NCI-H526 (cell line): ENCODE data around the gene CEP70.
"Not testable (repeated sequence)": the region's sequence is repeated elsewhere in the genome, so short reads cannot be mapped to it uniquely, and the experiment has no call there.

ENCODE experiments used
- DNase-seq, 2 experiments: peaks; one replicate each; lab custom pipeline; 2025; lab: John Stamatoyannopoulos, UW

CEP70 gene

DNA sequence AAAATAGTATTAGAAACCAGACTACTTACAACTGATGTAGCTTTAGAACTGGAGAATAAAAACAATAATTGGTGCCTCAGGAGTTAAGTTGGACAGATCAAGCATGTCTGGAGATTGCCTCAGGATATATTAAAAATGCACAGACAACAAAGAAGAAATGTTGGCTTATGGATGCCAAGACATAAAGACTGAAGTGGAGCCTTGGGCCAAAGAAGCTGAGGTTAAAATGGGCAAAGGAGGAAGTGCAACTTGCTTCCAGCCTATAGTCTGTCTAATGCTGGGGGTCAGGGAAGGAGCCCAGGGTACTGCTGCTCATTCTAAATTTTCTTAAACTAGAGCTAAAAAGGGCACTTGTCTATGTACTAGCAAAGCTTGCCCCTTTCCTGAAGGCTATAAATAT is 82.1 kb downstream of the CEP70 start:
- no peak for DNase-seq

DNA sequence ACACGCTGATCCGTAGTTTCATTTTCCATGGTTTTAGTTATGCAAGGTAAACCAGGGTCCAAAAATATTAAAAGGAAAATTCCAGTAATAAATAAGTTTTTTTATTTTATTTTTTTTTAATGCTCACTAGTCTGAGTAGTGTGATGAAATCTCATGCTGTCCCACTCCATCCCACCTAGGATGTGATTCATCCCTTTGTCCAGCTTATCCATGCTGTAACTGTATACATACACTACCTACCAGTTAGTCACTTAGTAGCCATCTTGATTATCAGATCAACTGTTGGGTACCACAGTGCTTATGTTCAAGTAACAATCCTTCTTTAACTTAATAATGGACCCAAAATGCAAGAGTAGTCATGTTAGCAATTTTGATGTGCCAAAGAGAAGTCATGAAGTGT is 84.5 kb downstream of the CEP70 start:
- no peak for DNase-seq

DNA sequence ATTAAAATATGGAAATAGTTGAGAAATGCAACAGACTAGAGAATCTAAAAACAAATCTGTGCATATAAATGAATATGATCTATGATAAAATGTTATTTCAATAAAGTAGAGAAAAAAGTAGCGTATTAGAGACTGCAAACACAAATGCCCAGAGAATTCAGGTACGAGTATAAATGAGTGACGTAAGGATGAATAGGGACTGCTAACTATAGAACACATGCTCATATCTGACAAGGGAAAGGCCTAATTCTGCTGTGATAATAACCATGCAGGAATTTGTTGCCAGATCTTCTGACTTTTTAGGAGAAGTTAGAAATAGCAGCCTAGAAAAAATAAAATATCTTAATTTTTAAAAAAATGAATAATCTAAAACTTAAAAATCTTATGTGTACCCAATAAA is 86.5 kb downstream of the CEP70 start:
- DNase-seq = no peak

DNA sequence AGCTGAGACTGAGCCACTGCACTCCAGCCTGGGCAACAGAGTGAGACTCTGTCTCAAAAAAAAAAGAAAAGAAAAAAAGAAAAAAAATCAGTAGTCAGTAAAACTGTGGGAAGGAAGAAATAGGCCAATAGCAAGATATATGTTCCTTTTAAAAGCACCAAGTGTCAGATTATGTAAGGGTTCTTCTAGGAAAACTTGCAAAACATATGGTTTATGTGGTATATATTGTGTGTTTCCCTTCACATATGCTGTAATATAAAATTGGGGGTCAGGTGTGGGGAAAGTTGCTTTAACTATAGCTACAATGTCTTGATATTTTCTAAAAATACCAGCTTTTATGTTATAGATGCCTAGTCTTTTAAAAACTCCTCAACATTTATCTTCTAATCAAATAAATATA is 95.1 kb downstream of the CEP70 start:
- no peak for DNase-seq

DNA sequence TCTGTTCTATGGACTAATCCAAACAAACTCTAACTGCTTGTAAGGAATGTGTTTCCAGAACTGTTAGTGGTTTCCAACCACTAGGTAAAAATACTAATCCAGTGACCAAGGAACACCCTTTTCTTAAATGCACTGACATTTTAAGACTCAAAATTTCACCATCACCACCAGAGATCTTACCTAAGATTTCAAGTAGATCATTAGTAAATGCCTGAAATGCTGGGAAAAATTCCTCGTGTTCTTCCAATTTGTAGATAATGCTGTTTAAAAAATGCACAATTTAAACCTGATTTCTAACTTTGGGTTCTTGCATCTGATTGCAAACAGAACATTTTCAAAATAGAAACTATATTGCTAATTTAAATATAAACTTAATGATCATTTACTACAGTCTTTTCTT is 96.2 kb downstream of the CEP70 start:
- no peak for DNase-seq

DNA sequence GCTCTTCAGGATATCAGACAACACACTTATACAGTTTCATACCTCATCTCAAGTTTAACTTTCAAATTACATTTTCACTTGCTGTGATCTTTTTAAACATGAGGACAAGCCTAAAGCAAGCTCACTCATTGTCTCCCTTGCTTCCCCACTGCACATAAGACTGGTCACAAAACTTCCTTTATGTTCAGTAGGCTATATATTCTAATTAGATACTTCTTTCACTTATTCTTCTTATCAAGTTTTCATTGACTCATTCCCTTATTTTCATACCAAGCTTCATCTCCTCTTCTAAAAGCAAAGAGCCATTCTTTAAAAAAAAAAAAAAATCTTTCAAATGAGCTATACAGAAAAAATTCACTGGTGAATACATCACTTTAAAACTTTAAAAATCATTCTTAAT is 97.0 kb downstream of the CEP70 start:
- no peak for DNase-seq

DNA sequence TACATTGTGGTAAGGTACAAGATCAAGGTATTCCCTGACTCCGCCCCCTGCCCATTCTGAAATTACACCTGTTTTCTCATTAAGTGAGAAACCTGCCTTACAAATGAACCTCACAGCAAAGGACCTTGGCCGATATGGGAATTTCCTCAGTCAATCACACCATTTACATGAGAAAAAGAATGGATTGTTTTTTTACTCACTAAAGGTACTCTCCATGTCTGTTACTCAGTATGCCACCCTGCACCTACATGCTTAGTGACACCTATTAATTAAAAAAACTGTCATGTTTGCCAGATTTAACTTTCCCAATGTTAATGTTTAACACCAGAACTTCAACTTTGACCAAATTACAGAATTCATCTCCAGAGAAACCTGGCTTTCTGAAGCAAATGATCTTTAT is 97.6 kb downstream of the CEP70 start:
- DNase-seq = no peak

DNA sequence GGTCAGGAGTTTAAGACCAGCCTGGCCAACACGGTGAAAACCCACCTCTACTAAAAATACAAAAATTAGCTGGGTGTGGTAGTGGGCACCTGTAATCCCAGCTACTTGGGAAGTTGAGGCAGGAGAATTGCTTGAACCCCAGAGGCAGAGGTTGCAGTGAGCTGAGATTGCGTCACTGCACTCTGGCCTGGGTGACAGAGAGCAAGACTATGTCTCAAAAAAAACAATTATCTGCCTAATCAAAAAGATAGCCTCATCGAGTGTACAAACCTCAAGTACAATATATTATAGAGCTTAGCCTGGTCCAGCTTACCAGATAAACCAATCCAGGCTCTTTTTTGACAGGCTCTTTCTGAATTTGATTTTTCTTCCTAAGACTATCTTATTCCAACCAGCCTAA is 98.4 kb downstream of the CEP70 start:
- DNase-seq = not testable (repeated sequence)

DNA sequence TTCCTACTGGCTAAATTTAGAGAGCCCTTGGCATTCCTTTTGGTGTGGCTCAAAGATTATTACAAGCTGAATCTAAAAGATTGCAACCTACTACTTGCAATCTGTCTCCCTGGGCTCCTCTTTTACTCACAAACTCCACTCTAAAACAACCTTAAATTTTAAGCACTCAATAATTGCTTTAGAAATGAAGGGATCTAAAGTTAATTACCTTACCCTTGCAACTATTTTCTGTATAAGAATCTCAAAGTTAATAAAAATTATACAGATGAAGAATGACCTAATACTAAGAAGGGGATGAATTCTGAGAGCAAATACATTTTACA is 99.5 kb downstream of the CEP70 start:
- DNase-seq = no peak

DNA sequence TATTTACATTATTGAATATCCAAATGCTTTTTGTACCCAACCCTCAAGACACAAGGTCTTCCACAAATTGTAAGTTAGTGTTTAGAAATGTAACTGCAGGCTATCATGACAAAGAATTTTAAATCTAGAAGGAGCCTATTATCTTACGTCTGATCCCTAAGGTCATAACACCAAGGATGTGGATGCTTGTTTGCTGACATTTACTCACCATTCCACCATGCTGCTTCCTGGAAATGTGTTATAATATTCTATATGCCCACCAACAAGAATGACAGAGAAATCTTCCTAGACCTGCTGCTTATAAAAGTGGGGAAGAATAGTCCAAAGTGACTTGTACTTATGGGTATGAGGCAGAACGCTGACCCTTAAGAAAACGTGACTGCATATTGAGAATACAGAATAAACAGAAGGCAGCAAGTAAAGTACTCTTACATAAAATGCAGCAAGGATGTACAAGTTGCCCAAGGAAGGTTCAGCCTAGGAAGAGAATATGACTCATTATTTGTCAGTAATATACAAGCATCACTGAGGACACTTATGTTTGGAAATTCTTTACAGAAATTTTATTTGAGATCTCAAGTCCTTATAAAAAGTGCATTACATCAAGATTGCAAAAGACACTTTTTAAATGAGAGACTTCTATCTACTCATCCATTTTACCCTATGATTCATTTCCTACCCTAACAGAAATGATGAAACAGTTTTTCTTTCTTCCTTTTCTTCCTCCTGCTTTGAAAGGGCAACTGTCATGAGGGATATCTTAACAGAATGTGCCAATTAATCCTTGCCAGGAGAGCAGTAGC is 100.1 kb downstream of the CEP70 start:
- no peak for DNase-seq

DNA sequence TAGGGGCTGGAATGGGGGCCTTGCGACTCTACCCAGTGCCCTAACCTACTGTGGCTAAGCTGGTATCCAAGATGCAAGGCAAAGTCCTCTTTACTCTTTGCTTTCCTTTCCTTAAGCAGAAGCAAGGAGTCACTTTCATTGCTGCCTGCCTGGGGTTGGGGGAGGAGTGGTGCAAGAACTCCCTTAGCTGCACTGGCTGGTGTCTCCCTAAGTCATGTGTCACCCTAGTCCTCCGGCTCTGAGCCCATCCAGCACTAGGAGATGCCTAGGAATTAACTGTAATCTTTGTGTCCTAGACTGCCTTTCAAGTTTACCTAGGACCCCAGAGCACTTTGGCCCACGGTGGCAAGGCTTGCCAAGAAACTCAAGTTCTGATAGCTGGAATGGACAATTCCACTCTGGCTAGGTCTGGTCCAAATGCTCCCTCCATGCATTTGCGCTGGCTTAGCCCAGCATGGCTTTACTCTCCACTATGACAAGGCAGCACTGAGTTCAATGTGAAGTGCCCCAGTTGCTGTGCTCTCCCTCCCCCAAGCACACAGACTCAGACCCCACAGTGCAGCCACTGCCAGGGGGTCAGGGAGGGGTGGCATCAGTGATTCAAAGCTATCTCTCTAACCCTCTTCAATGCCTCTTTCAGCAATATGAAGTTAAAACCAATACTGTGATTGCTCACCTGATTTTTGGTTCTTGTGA is 100.9 kb downstream of the CEP70 start:
- DNase-seq = no peak

DNA sequence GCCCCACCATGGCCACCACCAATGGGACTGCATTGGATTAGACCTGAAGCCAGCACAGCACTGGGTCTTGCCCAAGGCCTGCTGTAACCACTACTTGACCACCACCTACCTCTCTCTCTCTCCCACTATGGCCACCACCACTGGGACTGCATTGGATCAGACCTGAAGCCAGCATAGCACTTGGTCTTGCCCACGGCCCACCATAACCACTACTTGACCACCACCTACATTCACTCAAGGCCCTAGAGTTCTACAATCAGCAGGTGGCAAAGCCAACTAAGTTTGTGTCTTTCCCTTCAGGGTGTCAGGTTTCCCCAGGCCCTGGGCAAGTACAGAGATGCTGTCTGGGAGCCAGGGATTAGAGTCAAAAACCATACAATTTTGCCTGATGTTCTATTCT is 102.1 kb downstream of the CEP70 start:
- DNase-seq = no peak

DNA sequence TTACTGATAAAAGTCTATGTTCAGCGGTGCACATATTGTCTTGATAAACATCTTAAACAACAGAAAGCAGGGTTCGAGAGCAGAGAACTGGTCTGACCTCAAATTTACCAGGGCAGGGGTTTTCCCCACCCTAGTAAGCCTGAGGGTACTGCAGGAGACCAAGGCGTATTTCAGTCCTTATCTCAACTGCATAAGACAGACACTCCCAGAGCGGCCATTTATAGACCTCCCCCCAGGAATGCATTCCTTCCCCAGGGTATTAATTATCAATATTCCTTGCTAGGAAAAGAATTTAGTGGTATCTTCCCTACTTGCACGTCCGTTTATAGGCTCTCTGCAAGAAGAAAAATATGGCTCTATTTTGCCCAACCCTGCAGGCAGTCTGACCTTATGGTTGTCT is 107.5 kb downstream of the CEP70 start:
- not testable (repeated sequence) for DNase-seq

DNA sequence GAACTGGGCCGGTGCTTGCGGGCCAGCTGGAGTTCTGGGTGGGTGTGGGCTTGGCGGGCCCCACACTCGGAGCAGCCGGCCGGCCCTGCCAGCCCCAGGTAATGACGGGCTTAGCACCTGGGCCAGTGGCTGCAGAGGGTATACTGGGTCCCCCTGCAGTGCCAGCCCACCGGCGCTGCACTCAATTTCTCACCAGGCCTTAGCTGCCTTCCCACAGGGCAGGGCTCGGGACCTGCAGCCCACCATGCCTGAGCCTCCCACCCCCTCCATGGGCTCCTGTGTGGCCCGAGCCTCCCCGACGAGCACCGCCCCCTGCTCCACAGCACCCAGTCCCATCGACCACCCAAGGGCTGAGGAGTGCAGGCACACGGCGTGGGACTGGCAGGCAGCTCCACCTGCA is 109.4 kb downstream of the CEP70 start:
- DNase-seq = not testable (repeated sequence)

DNA sequence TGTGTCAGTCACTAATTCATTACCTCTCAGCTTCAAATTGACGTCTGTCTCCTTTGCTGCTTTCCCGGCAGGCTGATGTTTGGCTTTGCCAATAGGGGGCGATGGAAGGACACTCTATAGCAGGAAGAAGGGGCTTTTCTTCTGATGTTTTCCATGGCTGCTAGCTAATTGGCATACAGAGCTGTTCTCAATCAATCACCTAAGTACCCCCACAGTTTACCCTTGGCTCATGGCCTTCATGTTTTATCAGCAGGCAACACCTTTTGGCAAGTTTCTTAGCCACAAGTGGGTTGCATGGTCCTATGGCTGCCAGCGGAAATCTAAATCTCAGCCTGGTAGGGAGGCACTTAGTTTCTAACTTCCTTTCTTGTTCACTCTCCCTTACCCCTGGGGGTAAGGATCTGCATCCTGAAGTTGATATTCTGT is 114.6 kb downstream of the CEP70 start:
- DNase-seq = peak; percentile 28 to 68

DNA sequence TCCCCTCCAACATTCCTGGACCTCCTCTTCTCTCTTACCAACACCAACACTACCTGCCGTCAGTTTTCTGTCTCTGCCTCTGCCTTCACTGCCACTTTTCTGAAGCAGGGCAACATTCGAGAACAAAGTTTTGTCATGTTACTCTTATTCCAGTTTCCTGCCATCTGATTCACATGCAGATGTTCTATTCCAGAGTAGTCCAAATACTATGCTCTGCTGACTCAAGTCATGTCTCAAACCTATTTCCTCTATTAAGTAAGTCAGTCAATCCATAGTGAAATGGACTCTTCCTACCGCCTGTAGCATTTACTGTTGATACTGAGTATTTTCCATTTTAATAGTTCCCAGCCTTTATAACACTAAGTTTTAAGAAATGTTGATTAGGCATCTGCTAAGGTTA is 116.3 kb downstream of the CEP70 start:
- no peak for DNase-seq

DNA sequence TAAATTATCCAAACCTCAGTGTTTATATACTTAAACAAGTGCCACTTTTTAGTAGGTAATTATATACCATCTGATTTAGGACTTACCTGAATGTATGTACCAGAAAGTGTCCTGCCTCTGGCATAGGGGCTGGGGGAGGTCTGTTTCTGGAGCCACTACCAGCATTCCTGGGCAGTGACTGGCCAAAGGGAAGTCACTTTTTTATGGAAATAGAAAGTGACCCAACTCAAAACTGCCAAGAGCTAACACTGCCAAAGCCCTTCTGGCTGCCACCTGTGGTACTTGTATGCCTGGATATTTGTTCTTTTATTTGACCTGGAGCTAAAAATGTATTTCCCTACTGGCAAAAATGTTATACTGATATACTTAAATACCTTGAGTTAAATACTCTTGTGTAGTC is 116.9 kb downstream of the CEP70 start:
- no peak for DNase-seq

DNA sequence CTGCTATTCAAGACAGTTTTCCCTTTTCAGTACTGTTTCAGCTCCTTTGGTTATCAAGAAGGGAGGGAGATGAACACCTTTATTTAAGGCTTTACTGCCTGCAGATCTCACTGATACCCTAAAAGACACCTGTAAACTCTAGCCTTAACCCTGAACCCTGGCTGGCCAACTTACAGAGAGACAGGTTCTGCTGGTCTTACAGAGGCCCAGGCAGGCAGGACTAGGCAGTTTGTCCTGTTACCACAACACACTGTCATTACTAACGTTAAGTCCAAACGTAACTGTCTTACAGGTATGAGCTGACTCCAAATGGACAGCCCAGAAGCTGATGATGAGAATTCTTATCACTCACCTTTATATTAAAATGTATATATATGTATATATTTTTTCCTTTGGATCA is 117.5 kb downstream of the CEP70 start:
- no peak for DNase-seq

DNA sequence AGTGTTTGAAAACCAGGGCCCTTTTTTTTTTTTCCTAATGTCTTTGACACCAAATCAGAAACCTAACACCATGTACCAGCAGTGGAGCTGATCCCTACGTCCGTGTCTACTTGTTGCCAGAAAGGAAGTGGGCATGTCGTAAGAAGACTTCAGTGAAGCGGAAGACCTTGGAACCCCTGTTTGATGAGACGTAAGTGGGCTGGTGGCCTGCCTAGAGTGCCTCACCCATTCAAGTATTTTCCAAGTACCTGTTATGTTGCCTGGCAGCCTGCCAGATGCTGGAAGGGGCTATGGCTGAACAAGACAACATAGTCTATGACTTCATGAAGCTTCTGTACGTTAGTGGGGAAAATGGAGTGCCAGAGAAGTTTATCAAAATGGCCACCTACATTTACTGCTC is 119.9 kb downstream of the CEP70 start:
- DNase-seq = no peak

DNA sequence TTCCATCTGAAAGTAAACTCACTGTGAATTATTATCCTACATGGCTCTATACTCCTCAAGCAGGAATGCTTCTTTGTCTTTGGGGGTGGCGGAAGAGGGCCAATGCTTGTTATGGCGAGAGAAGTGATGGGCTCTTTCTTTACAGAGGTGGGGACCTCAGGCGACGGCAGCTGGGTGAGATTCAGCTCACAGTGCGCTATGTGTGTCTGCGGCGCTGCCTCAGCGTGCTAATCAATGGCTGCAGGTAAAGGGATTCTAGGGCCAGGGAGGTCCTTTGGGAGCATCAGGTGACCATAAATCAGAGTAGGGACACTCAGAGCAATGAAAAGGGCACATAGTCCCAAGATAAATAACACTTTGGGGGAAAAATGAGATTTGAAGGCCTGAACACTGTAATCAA is 120.7 kb downstream of the CEP70 start:
- DNase-seq = no peak

DNA sequence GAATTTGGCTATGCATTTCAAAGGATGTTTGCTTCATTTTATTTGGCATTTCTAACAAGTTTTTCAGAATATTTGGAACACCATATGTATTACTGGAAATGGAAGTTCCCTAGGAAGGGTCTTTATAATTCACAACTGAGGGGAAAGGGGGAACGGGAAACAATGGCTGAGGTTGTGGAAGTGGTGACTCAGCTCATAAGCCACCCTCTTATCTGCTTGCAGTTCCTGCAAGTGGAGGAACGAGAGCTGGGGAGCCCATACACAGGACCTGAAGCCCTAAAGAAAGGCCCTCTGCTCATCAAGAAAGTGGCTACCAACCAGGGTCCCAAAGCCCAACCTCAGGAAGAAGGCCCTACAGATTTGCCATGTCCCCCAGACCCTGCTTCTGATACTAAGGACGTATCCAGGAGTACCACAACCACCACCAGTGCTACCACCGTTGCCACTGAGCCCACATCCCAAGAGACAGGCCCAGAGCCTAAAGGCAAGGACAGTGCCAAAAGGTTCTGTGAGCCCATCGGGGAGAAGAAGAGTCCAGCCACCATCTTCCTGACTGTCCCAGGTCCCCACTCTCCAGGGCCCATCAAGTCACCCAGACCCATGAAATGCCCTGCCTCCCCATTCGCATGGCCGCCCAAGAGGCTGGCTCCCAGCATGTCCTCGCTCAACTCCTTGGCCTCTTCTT is 121.8 kb downstream of the CEP70 start:
- DNase-seq = no peak

DNA sequence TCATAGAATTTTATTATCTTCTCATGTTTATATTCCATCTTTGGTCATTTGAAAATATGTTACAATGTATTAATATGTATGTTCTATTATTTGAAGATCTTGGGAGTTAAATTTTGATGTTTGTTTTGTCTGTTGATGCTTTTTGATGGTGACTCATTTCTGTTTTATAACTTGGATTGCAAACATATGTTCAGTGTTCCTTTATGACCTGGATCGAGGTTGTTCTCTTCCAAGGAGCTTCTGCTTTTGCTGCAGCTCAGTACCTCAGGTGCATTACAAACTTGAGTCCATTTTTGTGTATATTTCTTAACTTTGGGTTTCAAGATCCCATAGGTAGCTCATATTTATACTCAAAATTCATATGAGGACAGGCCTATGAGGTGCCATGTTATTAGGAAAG is 122.6 kb downstream of the CEP70 start:
- no peak for DNase-seq

DNA sequence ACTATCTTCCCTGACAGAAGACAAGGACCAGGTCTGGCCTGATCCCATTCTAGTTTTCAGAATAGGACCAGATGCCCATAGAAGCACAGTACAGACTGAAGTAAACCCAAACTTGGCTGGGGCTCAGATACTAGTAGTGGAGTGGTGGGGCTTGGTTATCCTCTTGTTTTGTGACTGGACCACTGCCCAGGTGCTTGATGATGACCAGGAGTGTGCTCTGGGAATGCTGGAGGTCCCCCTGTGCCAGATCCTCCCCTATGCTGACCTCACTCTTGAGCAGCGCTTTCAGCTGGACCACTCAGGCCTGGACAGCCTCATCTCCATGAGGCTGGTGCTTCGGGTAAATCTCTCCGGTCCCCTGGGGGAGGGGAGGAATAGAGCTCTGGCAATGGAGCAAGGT is 123.4 kb downstream of the CEP70 start:
- no peak for DNase-seq
